Measurements from ENCODE around the gene AFF1. TPM values are rescaled to one million over a fixed set of nuclear protein-coding genes. Genes with fewer than 3 reads are reported as not detected.

Gene AFF1
- total RNA-seq, 1 donor: 21.9 TPM

DNA sequence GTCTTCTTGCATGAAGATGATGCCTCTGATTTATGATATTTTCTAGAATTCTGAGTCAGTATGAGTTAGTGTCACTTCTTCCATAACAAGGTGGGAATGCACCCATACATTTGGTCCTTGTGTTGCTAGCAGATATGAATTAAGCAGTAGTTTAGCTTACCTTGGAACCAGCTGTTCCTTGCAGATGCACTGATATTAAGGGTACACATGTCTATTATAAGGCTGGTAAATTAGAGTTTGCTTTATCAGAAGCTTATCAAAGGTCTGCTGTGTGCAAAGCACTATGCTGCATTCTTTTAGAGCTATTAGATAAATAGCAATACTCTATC, 36.5 kb downstream of the AFF1 start:
- no peak for DNase-seq (ENCODE audit: low read depth)
- TF ChIP-seq, protein P1, sequence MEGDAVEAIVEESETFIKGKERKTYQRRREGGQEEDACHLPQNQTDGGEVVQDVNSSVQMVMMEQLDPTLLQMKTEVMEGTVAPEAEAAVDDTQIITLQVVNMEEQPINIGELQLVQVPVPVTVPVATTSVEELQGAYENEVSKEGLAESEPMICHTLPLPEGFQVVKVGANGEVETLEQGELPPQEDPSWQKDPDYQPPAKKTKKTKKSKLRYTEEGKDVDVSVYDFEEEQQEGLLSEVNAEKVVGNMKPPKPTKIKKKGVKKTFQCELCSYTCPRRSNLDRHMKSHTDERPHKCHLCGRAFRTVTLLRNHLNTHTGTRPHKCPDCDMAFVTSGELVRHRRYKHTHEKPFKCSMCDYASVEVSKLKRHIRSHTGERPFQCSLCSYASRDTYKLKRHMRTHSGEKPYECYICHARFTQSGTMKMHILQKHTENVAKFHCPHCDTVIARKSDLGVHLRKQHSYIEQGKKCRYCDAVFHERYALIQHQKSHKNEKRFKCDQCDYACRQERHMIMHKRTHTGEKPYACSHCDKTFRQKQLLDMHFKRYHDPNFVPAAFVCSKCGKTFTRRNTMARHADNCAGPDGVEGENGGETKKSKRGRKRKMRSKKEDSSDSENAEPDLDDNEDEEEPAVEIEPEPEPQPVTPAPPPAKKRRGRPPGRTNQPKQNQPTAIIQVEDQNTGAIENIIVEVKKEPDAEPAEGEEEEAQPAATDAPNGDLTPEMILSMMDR (IDR thresholded peaks at IDR 0.05; ENCODE audit: insufficient read depth, low read length): no peak
- no peak overlapping the region for H3K4me3 ChIP-seq (ENCODE audit: low read depth, low read length)

GRCh38 chr4:86972997-86973396, 38.2 kb downstream of the AFF1 start:
- no peak overlapping the region for H3K4me3 ChIP-seq (ENCODE audit: low read depth, low read length)
- DNase-seq (ENCODE audit: low read depth): peak; percentile 14
- TF ChIP-seq, protein P1 (IDR thresholded peaks at IDR 0.05; ENCODE audit: insufficient read depth, low read length): no peak

DNA sequence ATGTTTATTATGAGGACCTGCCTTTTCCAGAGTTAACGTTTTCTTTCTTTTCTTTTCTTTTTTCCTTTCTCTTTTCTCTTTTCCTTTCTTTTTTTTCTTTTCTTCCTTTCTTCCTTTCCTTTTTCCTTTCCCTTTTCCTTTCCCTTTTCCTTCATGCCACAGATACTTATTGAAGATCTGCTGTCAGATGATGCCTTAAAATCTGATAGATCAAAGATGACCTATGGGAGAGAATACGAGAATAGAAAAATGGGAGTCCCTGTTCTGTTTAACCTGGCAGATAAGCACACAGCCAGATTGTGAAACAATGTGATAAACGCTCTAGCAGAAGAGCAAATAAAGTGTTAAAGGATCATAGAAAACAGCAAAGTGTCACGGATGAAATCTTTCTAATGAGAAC, 38.9 kb downstream of the AFF1 start:
- TF ChIP-seq, protein P1 (IDR thresholded peaks at IDR 0.05; ENCODE audit: insufficient read depth, low read length): no peak
- no peak for DNase-seq (ENCODE audit: low read depth)
- H3K4me3 ChIP-seq (ENCODE audit: low read depth, low read length): no peak overlapping the region

DNA sequence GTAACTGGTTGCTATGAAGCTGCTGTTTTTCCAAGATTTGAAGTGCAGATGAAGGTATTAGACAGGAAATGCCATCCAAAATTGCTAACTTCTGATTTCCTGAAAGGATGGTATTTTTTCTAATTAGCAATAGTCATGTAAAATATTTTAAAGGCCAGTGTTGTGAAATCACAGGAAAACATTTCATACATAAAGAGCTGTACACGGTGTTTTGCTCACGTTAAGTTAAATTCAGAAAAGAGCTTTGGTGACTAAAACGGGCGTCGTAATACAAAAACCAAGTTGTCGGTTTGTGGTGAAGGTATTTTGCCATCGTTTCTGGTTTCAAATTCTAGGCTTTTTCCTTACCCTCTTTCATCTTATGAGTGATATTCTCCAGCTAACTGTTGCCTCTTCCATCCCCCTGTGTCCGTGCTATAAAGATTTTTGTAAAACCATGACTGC, 39.8 kb downstream of the AFF1 start:
- no peak for DNase-seq (ENCODE audit: low read depth)

GRCh38 chr4:86975927-86976326, 41.1 kb downstream of the AFF1 start:
- DNase-seq (ENCODE audit: low read depth): no peak
- TF ChIP-seq, protein P1 (IDR thresholded peaks at IDR 0.05; ENCODE audit: insufficient read depth, low read length): no peak
- H3K4me3 ChIP-seq (ENCODE audit: low read depth, low read length): no peak overlapping the region

More for the DNA sequence above, 39.8 kb downstream of the AFF1 start:
- no peak overlapping the region for H3K4me3 ChIP-seq (ENCODE audit: low read depth, low read length)
- TF ChIP-seq, protein P1 (IDR thresholded peaks at IDR 0.05; ENCODE audit: insufficient read depth, low read length): no peak

DNA sequence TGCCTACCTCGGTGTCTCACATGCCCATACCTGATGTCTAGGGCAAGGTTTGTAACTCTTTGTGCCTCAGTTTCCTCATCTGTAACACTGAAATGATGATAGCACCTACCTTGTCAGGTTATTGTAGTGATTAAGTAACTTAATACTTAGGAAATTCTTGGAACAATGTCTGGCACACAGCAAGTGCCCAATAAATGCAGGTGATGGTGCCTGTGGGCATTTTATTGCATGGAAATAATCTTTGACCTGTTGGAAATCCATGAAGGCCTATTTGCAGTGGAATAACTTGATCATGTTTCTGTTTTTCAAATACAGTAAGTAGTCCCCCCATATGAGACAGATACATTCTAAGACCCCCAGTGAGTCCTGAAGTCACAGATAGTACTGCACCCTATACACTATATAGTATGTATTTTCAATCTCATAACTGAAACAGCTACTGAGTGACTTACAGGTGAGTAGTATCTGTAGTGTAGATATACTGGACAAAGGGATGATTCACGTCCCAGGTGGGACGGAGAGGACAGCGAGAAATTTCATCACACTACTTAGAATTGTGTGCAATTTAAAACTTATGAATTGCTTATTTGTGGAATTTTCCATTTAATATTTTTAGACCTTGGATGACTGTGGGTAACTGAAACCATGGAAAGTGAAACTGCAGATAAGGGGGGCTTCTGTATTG, 42.1 kb downstream of the AFF1 start:
- H3K4me3 ChIP-seq (ENCODE audit: low read depth, low read length): no peak overlapping the region
- DNase-seq (ENCODE audit: low read depth): no peak
- TF ChIP-seq, protein P1 (IDR thresholded peaks at IDR 0.05; ENCODE audit: insufficient read depth, low read length): no peak

All from fibroblast of the aortic adventitia (primary cell).